ENCODE measurements around the gene PFKFB2.

Gene PFKFB2

GRCh38 chr1:207067185-207067584 lies 14.1 kb downstream of the PFKFB2 start:
- DNase-seq (ENCODE audit: low read depth): no peak

DNA sequence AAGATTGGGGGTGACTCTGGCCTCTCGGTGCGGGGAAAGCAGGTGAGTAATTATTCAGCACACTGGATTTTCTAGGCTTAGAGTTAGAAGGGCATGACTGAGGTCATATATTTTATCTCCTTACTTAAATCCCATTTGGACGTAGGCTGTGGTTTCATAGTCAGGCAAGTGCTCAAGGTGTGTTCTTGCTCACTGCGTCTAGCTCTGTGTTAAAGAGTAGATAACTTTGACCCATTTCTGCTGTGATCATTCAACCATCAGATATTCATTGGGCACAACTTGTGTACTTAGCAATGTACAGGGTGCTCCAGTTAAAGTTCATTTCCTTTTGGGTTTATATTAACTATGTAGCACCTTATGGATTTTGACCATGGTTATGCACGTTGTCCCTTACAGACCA lies 14.6 kb downstream of the PFKFB2 start:
- no peak for DNase-seq (ENCODE audit: low read depth)

GRCh38 chr1:207069061-207069460 lies 16.0 kb downstream of the PFKFB2 start:
- DNase-seq (ENCODE audit: low read depth): no peak

DNA sequence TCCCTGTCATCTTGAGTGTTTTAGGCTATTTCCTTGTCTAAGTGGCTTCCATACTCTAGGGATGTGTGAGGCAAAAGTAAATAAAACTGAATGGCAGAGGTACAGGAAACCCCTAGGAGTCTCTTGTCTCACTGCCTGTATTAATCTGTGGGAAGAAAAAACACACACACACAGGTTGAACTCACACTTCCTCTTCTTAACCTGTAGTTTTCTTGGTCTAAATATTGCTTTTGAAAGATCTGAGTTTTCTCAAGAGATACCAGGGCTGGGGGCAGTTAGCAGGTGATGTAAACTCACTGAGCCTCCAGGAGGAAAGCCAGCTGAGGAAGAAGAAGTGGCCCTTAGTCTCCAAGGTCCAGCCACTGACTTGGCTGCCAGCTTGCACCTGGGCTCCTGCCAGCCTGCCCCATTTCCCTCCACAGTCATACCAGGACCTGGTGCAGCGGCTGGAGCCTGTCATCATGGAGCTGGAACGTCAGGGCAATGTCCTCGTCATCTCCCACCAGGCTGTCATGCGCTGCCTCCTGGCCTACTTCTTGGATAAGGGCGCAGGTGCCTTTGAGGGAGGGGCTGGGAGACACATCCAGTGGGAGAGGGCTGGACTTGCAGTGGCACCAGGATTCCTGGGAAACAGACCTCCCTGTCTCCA lies 16.9 kb downstream of the PFKFB2 start:
- DNase-seq (ENCODE audit: low read depth): no peak

DNA sequence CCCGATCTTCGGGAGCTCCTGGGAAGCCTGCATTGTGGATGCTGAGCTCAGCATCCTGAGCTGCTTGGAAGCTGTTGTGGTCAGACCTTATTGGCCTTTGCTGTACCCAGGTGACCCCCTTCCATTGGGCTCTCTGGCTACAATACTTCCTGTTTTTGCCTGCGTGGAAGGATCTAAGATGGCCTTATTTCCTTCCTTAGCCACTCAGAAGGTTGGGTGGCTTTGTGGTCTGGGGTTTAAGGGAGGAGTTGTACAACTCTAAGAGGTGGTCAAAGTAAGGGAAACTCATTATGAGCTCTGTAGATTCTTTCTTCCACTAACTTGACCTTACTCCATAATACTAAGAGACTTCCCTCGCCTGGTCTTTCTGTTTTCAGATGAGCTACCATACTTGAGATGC lies 17.7 kb downstream of the PFKFB2 start:
- no peak for DNase-seq (ENCODE audit: low read depth)

DNA sequence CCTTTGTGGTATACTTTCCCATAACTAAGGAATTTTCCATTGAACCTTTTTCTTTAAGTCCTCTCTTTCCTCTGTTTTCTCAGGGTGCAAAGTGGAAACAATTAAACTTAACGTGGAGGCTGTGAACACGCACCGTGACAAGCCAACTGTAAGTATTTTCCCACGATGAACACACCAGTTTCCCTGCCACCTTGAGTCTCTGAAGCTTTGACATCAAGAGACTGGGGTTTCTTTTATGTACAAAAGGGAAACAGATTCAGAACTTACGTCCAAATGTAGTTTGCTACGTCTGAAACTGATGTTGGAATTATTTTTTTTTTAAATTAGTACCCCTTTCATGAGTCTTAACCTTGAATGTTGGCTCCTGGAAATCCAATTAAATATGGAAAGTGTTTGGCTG lies 18.4 kb downstream of the PFKFB2 start:
- no peak for DNase-seq (ENCODE audit: low read depth)

- no peak for DNase-seq (ENCODE audit: low read depth)
Measured at GRCh38 chr1:207072233-207072632, 19.2 kb downstream of the PFKFB2 start.

- DNase-seq (ENCODE audit: low read depth): no peak
Measured at GRCh38 chr1:207073906-207074820, 21.1 kb downstream of the PFKFB2 start.

DNA sequence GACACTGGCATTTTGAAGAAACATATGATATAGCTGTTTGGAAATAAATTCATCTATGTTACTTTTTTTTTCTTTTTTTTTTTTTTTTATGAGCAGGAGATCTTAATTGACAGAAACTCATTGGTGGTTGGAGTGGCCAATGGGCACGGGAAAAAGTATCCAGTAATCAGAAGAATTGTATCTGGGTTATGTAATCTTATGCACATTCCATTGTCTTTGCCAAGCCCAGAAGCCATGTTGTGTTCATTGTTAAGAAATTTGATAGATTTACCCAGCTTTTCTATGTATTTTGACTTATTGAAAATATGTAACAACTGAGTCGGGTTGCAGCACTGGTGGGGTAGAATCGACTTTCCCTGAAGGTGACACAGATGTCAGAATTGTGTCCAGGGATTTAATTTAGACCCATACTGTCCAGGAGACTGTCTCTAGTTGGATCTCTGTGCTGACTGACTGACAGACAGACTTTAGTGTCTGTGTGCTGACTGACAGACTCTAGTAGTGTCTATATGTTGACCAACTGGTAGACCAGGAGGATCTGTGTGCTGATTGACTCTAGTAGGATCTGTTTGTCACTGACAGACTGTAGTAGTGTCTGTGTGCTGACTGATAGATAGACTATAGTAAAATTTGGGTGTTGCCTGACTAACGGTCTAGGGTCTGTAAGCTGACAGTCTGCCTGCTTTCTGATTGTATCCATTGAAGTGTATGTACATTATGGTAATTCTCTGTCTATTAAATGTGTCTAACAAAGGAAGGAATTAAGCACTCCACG lies 23.3 kb downstream of the PFKFB2 start:
- DNase-seq (ENCODE audit: low read depth): no peak

DNA sequence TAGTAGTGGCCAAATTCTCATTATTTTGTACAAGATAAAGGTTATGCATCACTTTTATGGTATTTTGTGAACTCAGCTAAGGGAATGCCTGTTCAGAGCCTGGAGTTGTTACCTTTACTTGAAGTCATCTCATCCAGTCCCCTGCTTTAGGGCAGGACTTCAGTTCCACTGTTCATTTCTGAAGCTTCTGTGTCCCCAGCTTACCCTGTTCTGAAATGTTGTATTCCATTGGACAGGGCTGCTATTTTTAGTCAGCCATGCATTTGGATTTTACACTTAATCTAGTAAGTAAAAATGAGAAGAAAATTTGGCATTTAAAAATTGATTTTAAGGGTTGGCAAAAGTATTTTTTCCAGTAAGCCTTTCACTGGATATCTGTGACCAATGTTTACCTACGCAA lies 23.9 kb downstream of the PFKFB2 start:
- DNase-seq (ENCODE audit: low read depth): no peak

DNA sequence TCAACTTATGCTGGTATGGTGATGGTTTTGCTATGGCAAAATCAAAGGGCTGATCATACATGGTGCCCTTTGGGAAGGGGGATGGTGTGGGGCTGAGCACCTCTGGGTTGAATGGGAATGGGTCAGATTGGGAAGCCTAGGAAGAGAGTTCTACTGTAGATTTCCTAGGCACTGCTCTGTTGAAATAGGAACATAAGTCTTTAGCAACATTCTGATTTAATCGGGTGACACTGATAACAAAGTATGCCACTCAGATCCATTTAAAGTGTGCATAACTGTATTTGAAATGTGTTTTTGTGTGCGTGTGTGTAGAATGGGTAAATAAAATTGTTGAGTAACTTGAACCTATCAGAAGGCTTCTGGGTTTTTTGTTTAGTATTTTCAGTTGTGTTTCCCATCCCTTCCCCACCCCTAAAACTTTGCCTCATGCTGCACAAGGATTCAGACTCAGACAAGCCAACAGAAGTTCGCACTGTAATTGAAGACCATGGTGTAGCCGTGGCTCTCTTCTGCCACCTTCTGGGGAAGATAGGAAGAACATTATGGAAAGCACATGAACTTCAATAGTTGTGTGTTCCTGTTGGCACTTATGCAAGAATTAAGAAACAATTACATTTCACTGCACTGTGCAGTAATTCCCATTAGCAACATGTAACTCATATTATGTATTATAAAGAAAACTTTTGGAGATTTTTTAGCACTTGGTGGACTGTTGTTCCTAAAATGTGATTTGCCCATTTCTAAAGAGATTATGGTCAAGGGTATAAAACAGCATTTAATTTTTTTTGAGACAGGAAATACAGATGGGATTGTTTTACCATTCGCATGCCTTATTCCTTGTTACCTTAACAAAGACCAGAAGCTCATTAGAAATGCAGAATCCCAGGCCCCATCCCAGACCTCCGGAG lies 24.6 kb downstream of the PFKFB2 start:
- peak; percentile 77 for DNase-seq (ENCODE audit: low read depth)

- no peak for DNase-seq (ENCODE audit: low read depth)
Measured at GRCh38 chr1:207078578-207079132, 25.6 kb downstream of the PFKFB2 start.

DNA sequence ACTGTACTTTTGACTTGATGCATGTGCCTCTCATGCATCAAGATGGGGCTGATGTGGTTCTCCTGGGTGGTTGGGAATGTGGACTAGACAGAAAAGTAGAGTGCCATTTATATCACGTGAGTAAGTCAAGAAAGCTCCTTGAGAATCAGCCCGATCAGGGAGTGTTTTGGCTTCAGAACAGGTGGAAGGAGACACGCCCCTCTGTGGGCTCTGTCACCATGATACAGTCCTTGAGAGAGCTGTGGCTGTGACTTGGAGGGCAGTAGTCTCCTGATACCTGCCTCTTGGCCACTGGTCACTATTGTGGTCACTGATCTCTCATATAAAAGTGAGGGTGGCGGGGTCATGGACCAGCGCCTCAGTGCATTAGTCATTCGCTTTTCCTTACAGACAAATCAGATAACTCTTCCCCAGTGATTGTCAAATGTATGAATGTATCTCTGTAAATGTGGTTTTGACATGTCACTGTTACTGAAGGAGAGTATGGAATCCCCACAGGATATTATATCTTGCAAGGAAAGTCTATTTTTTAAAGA lies 26.7 kb downstream of the PFKFB2 start:
- DNase-seq (ENCODE audit: low read depth): no peak

DNA sequence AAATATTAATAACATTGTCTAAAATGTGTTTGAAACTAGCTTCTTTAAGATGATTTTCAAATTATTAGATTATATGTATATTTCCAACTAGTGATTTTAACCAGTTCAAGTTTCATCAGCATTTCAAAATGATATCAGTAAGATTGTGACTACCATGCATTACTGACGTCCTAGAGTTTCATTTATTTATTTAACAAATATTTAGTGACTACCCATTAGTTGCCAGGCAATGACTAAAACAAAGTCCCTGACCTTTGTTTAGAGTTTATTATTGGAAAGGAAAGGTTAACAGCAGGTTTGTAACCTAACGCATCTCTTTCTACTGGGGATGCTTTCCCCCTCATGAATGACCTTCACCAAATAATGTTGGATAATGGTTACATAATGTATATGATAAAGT lies 28.0 kb downstream of the PFKFB2 start:
- no peak for DNase-seq (ENCODE audit: low read depth)

- no peak for DNase-seq (ENCODE audit: low read depth)
Measured at GRCh38 chr1:207081806-207082205, 28.7 kb downstream of the PFKFB2 start.

DNA sequence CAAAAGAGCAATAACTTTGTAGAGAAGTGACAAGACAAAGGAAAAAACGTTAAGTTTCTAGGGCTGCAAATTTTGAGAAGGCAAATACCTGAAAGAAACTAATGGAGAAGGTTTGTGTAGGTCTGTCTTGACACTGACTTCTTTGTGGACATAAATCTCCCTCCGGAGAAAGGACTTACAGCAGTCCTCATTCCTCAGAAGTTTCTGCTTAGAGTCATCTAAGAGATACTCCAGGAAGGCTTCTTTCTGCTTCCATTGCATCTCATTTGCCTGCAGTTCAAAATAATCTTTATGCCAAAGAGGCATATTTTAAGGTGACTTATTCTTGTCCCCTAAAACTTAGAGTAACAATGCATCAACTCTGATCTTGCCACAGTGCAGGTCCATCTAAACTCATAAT lies 31.2 kb downstream of the PFKFB2 start:
- DNase-seq (ENCODE audit: low read depth): no peak

GRCh38 chr1:207084701-207085180 lies 31.7 kb downstream of the PFKFB2 start:
- DNase-seq (ENCODE audit: low read depth): peak; percentile 26

DNA sequence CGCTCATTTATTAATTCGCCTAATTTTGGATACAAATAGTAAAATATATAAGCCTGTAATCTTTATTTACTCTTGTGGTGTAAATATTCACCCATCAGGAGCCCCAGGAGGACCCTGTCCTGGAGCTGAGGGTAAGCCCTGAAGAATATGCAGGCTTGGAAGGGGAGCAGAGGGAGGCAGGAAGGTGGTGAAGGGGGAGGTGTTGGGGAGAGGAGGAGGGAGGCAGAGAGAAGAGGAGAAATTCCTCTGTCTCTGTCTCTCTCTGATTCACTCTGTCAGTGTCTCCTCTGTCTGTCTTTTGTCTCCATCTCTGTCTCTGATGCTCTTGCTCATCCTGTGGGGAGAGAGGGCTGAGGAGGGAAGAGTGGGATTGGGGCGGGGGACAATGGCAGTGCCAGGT lies 32.8 kb downstream of the PFKFB2 start:
- no peak for DNase-seq (ENCODE audit: low read depth)

- DNase-seq (ENCODE audit: low read depth): no peak
Measured at GRCh38 chr1:207088161-207088560, 35.1 kb downstream of the PFKFB2 start.

- no peak for DNase-seq (ENCODE audit: low read depth)
Measured at GRCh38 chr1:207088701-207089626, 35.9 kb downstream of the PFKFB2 start, which contains the start of gene C4BPB. Gene C4BPB (plus strand): TSS chr1:207088860. CDS start chr1:207089532, 672 bp downstream.

Data from fibroblast of gingiva (primary cell).